ENCODE data around the gene BSPRY. TPM values are rescaled to one million over a fixed set of nuclear protein-coding genes. Genes with fewer than 3 reads are reported as not detected.

The BSPRY gene
- total RNA-seq, 1 donor from 2014 or later: 8.4 TPM

DNA sequence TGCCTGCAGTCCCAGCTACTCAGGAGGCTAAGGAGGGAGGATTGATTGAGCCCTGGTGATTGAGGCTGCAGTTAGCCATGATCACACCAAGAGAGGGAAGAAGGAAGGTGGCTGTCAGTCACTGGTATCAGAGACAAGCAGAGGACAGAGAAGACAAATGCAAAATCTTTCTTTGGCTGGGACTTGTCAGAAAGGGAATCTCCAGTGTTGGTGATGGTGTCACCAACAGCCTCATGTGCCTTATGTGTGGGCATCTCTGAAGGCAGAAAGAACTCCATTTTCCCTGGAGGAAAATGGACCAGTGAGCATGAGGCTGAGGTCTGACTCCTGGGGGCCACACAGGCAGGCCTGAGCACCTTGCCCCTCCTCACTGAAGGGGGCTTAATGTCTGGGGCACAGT lies 34.1 kb upstream of the BSPRY start:
- no peak overlapping the region for H3K27ac ChIP-seq
- H3K4me1 ChIP-seq: no peaks in the 10 kb centered on the region
- DNase-seq (no peak), ATAC-seq (no peak)
- H3K36me3 ChIP-seq: peaks cover 23% of the 10 kb centered on the region
- intact Hi-C loops (cut with DNase I): no loop called here
- TF ChIP-seq CTCF (IDR thresholded peaks at IDR 0.05): no peak
- H3K27me3 ChIP-seq (ENCODE audit: low read depth): no peaks in the 10 kb centered on the region
- no peaks in the 10 kb centered on the region for H3K9me3 ChIP-seq
- no peak overlapping the region for H3K4me3 ChIP-seq

DNA sequence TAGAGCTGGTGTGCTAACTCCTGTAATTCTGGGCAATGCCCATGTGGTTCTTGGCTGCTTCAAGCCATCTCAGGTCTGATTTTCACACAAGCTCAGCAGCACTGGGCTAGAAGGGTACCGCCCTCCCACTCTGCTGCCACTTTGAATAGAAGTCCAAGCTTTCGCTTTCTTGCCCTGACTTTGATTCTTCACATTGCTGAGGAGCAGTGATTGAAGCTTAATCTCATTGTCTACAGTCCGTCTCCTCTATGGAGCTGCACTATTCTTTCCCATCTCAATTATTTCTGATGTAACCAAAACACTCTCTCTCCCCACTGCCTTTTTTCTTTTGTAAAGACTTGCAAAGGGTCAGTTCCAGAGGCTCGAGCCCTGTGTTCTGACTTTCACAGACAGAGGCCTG lies 33.3 kb upstream of the BSPRY start:
- Histone ChIP-seq H3K4me3 (no peak overlapping the region), H3K36me3 (peaks cover 30% of the 10 kb centered on the region), H3K27me3 (ENCODE audit: low read depth) (no peaks in the 10 kb centered on the region), H3K4me1 (no peaks in the 10 kb centered on the region), H3K9me3 (no peaks in the 10 kb centered on the region), H3K27ac (no peak overlapping the region)
- intact Hi-C loops (cut with DNase I): no loop called here
- DNase-seq (no peak), ATAC-seq (no peak)
- no peak for TF ChIP-seq CTCF (IDR thresholded peaks at IDR 0.05)

DNA sequence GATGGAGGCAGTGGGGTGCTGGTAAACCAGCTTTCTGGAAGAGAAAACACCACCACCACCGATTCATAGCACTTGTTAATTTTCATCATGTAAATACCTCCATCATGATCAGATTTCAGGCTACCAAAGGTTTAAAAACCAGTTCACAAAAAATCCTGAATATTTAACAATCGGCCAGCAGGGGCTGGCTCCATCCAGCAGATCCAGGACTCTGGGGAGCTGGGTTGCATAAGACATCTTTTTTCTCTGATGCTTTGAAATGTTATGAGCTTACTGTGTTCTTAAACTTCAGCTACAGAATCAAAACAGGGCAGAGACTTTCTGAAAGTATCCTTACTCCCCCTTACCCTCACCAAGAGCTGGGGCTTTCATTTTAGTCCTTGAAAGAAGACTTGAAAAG lies 31.6 kb upstream of the BSPRY start:
- ATAC-seq: no peak
- H3K27me3 ChIP-seq (ENCODE audit: low read depth): no peaks in the 10 kb centered on the region
- no peak for TF ChIP-seq CTCF (IDR thresholded peaks at IDR 0.05)
- intact Hi-C loops (cut with DNase I): no loop called here
- no peak overlapping the region for H3K27ac ChIP-seq
- peaks cover 35% of the 10 kb centered on the region for H3K36me3 ChIP-seq
- DNase-seq: no peak
- no peaks in the 10 kb centered on the region for H3K9me3 ChIP-seq
- H3K4me1 ChIP-seq: no peaks in the 10 kb centered on the region
- H3K4me3 ChIP-seq: no peak overlapping the region

- ATAC-seq: no peak
- TF ChIP-seq CTCF (IDR thresholded peaks at IDR 0.05): no peak
- intact Hi-C loops (cut with DNase I): no loop called here
Observed at GRCh38 chr9:113319054-113319453, 30.3 kb upstream of the BSPRY start.

DNA sequence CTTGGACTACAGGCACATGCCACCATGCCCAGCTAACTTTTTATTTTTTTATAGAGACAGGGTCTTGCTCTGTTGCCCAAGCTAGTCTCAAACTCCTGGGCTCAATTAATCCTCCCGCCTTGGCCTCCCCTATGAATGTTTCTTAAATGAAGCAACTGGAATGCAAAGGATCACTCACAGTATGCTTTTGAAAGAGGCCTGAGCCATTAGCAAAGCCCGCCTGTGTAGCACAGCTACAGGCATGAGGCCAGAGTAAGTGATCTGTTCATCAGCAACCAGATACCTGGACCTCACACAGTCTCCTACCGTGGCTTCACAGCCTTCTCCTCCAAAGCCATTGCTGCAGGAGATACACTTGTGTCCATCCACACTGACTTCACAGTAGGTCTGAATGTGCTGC lies 29.3 kb upstream of the BSPRY start:
- Histone ChIP-seq H3K9me3 (no peaks in the 10 kb centered on the region), H3K27me3 (ENCODE audit: low read depth) (no peaks in the 10 kb centered on the region), H3K4me3 (no peak overlapping the region), H3K4me1 (no peaks in the 10 kb centered on the region), H3K27ac (no peak overlapping the region), H3K36me3 (peaks cover 35% of the 10 kb centered on the region)
- TF ChIP-seq CTCF (IDR thresholded peaks at IDR 0.05): no peak
- intact Hi-C loops (cut with DNase I): no loop called here
- ATAC-seq (no peak), DNase-seq (no peak)

More at GRCh38 chr9:113319054-113319453, 30.3 kb upstream of the BSPRY start:
- H3K4me1 ChIP-seq: no peaks in the 10 kb centered on the region
- DNase-seq: no peak
- no peak overlapping the region for H3K4me3 ChIP-seq
- no peak overlapping the region for H3K27ac ChIP-seq
- H3K9me3 ChIP-seq: no peaks in the 10 kb centered on the region
- peaks cover 35% of the 10 kb centered on the region for H3K36me3 ChIP-seq
- no peaks in the 10 kb centered on the region for H3K27me3 ChIP-seq (ENCODE audit: low read depth)

DNA sequence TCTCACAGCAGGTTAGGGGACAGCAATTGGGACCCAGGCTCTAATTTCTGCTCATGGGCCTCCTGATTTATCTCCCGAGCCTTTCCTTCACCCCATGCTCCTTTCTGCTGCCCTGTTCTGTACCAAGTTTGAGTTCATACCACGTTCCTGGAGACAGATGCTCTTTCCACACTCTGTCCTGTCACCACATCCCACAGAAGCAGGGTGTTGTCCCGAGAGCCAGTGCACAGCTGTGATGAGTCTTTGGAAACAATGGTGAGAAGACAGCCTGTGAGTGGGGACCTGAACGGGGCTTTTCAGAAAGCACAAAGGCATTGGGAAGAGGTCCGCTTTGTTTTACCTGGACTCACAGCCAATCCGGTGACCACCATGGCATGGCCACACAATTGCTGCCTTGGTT lies 26.7 kb upstream of the BSPRY start:
- no peak overlapping the region for H3K4me3 ChIP-seq
- ATAC-seq: no peak

More for the DNA sequence above, 26.7 kb upstream of the BSPRY start:
- Histone ChIP-seq H3K27me3 (ENCODE audit: low read depth) (no peaks in the 10 kb centered on the region), H3K27ac (no peak overlapping the region), H3K36me3 (peaks cover 34% of the 10 kb centered on the region), H3K9me3 (no peaks in the 10 kb centered on the region), H3K4me1 (no peaks in the 10 kb centered on the region)
- TF ChIP-seq CTCF (IDR thresholded peaks at IDR 0.05): no peak
- DNase-seq: no peak
- intact Hi-C loops (cut with DNase I): no loop called here

Data from lower lobe of right lung (tissue), 2 donors.